ENCODE data around the gene RPL31. TPM values are rescaled to one million over a fixed set of nuclear protein-coding genes. Genes with fewer than 3 reads are reported as not detected.

Gene RPL31
- total and polyA plus RNA-seq, 2 donors (not counting 1 experiment from before 2014, with no cell fraction given): 1,767 to 2,170 TPM

GRCh38 chr2:101032084-101032776, 30.1 kb downstream of the RPL31 start:
- Mint-ChIP-seq H3K4me1 (no peaks in the 10 kb centered on the region), H3K9me3 (ENCODE audit: insufficient read depth) (no peaks in the 10 kb centered on the region), H3K4me3 (no peak overlapping the region), H3K27me3 (peaks cover 4% of the 10 kb centered on the region), H3K27ac (no peak overlapping the region)
- H3K4me3 ChIP-seq (ENCODE audit: control extremely low read depth in 1 of 5, extremely low read depth in 1 of 5, insufficient read depth in 1 of 5, low read depth in 2 of 5, low read length in 4 of 5): no peak overlapping the region
- DNase-seq: no peak
- ChIA-PET POLR2A (no interaction called here), CTCF (interaction anchor here (2.1 to 2.4 kb wide), 2 partner anchors 20 to 173 kb away, joined by 10 to 16 read pairs; no protein-coding TSS in a partner anchor)
- H3K9ac ChIP-seq (ENCODE audit: low read length): no peak overlapping the region
- no peak for ATAC-seq (ENCODE audit: low read depth)
- no peaks in the 10 kb centered on the region for H3K4me1 ChIP-seq (ENCODE audit: control insufficient read depth in 2 of 2, insufficient read depth in 2 of 2, low read length in 2 of 2)
- no peaks in the 10 kb centered on the region for H4K20me1 ChIP-seq (ENCODE audit: control insufficient read depth, insufficient read depth, low read length, poor library complexity, severe bottlenecking)
- no peak overlapping the region for H2AFZ ChIP-seq (ENCODE audit: insufficient read depth, low read depth, low read length, poor library complexity, severe bottlenecking)
- H3K79me2 ChIP-seq (ENCODE audit: control insufficient read depth, insufficient read depth, low read length): no peaks in the 10 kb centered on the region
- no peak for TF ChIP-seq CTCF (IDR thresholded peaks at IDR 0.05)
- TF ChIP-seq EZH2 (IDR thresholded peaks at IDR 0.05; ENCODE audit: borderline replicate concordance, insufficient read depth, low read depth, low read length, poor library complexity, severe bottlenecking): no peak
- H3K9me3 ChIP-seq (ENCODE audit: control extremely low read depth in 1 of 3, control insufficient read depth in 2 of 3, insufficient read depth in 1 of 3, low read length in 2 of 3): peaks cover 0 to 3% (median 0%) of the 10 kb centered on the region in 3 donors
- H3K27ac ChIP-seq (ENCODE audit: low read length in 2 of 2): no peak overlapping the region
- no peaks in the 10 kb centered on the region for H3K36me3 ChIP-seq (replicated peaks in 1 of 2; ENCODE audit: control extremely low read depth in 1 of 2, control insufficient read depth in 1 of 2, extremely low read depth in 1 of 2, insufficient read depth in 2 of 2, low read length in 1 of 2)
- H3K4me2 ChIP-seq (replicated peaks; ENCODE audit: low read depth, low read length, poor library complexity, severe bottlenecking): no peak overlapping the region
- WGBS (ENCODE audit: insufficient coverage): 100% methylated on average over 3 of the region's 15 CpGs
- intact Hi-C loops (cut with micrococcal nuclease): no loop called here
- H3K27me3 ChIP-seq (replicated peaks in 1 of 4; ENCODE audit: control extremely low read depth in 1 of 4, control insufficient read depth in 3 of 4, insufficient read depth in 4 of 4, low read length in 3 of 4): peaks cover 0 to 3% (median 0%) of the 10 kb centered on the region in 4 experiments

GRCh38 chr2:101036562-101036961, 34.5 kb downstream of the RPL31 start:
- ChIA-PET POLR2A (no interaction called here), CTCF (interaction anchor here (0.8 to 5.9 kb wide), 12 partner anchors 9 to 310 kb away, joined by 3 to 87 read pairs (median 4); partner anchors contain the start of genes CNOT11, RPL31 and TBC1D8)
- Mint-ChIP-seq H3K27ac (no peak overlapping the region), H3K27me3 (peaks cover 4% of the 10 kb centered on the region), H3K9me3 (ENCODE audit: insufficient read depth) (no peaks in the 10 kb centered on the region), H3K4me1 (peaks cover 2% of the 10 kb centered on the region), H3K4me3 (no peak overlapping the region)
- DNase-seq (no peak), ATAC-seq (ENCODE audit: low read depth) (no peak)
- intact Hi-C loops (cut with micrococcal nuclease): loop anchor here (1.0 kb wide), 1 partner anchor 169 kb away; no protein-coding TSS in a partner anchor
- Histone ChIP-seq H3K4me3 (ENCODE audit: control extremely low read depth in 1 of 5, extremely low read depth in 1 of 5, insufficient read depth in 1 of 5, low read depth in 2 of 5, low read length in 4 of 5) (no peak overlapping the region), H3K27ac (ENCODE audit: low read length in 2 of 2) (no peak overlapping the region), H3K9me3 (ENCODE audit: control extremely low read depth in 1 of 3, control insufficient read depth in 2 of 3, insufficient read depth in 1 of 3, low read length in 2 of 3) (no peaks in the 10 kb centered on the region), H2AFZ (ENCODE audit: insufficient read depth, low read depth, low read length, poor library complexity, severe bottlenecking) (no peak overlapping the region), H3K36me3 (replicated peaks in 1 of 2; ENCODE audit: control extremely low read depth in 1 of 2, control insufficient read depth in 1 of 2, extremely low read depth in 1 of 2, insufficient read depth in 2 of 2, low read length in 1 of 2) (no peaks in the 10 kb centered on the region), H3K27me3 (replicated peaks in 1 of 4; ENCODE audit: control extremely low read depth in 1 of 4, control insufficient read depth in 3 of 4, insufficient read depth in 4 of 4, low read length in 3 of 4) (no peaks in the 10 kb centered on the region), H3K4me2 (replicated peaks; ENCODE audit: low read depth, low read length, poor library complexity, severe bottlenecking) (no peak overlapping the region), H3K79me2 (ENCODE audit: control insufficient read depth, insufficient read depth, low read length) (no peaks in the 10 kb centered on the region), H3K9ac (ENCODE audit: low read length) (no peak overlapping the region), H4K20me1 (ENCODE audit: control insufficient read depth, insufficient read depth, low read length, poor library complexity, severe bottlenecking) (no peaks in the 10 kb centered on the region), H3K4me1 (ENCODE audit: control insufficient read depth in 2 of 2, insufficient read depth in 2 of 2, low read length in 2 of 2) (no peaks in the 10 kb centered on the region)
- WGBS (ENCODE audit: insufficient coverage): no CpG with 5 or more reads among the region's 2 CpGs
- peak; percentile 27 for TF ChIP-seq CTCF (IDR thresholded peaks at IDR 0.05)
- TF ChIP-seq EZH2 (IDR thresholded peaks at IDR 0.05; ENCODE audit: borderline replicate concordance, insufficient read depth, low read depth, low read length, poor library complexity, severe bottlenecking): no peak
